ENCODE results near the gene KIF11.

DNA sequence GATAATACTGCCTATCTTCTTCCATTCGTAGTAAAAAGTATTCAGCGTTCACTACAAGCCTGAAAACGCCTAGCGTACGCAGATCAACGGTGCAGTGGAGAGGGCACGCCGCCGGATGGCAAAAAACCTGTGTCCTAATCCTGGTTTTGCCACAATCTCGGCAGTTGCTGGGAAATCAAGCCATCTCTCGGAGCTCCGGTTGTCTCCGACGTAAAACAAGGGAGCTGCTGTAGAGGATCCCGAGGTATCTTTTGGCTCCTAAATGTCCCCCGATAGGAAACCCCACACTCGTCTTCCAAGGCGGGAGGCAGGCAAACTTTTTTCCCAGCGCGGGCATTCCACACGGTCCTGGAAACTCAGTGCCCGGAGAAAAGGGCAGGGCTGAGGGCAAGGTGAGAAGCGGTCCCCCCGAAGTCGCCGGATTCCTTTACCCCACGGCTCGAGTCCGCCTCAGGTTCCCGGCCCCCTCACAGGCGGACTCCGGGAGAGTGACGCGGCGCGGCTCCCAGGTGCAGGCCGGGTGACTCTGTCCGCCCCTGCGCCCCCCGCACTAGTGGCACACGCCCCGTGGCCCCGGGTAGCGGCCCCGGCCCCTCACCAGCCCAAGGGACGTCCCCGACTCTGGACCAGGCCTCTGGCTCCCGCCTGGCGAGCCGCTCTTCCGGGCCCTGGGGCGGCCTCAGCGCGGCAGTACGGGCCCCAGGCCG is 19.7 kb upstream of the KIF11 start:
- TF ChIP-seq, protein P1, sequence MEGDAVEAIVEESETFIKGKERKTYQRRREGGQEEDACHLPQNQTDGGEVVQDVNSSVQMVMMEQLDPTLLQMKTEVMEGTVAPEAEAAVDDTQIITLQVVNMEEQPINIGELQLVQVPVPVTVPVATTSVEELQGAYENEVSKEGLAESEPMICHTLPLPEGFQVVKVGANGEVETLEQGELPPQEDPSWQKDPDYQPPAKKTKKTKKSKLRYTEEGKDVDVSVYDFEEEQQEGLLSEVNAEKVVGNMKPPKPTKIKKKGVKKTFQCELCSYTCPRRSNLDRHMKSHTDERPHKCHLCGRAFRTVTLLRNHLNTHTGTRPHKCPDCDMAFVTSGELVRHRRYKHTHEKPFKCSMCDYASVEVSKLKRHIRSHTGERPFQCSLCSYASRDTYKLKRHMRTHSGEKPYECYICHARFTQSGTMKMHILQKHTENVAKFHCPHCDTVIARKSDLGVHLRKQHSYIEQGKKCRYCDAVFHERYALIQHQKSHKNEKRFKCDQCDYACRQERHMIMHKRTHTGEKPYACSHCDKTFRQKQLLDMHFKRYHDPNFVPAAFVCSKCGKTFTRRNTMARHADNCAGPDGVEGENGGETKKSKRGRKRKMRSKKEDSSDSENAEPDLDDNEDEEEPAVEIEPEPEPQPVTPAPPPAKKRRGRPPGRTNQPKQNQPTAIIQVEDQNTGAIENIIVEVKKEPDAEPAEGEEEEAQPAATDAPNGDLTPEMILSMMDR (IDR thresholded peaks at IDR 0.05 in 8 of 11, conservative IDR thresholded peaks at IDR 0.05 in 3 of 11) = peak in 4 of 11 experiments; percentile 4 to 18 (median 11)
- TF ChIP-seq POLR2AphosphoS5 (IDR thresholded peaks at IDR 0.05) = no peak
